ENCODE data around the gene GOLGA6A.
"Not testable (repeated sequence)": the region's sequence is repeated elsewhere in the genome, so short reads cannot be mapped to it uniquely, and the experiment has no call there.

GOLGA6A gene

GRCh38 chr15:74052271-74053260 is 29.8 kb downstream of the GOLGA6A start:
- not testable (repeated sequence) for DNase-seq

DNA sequence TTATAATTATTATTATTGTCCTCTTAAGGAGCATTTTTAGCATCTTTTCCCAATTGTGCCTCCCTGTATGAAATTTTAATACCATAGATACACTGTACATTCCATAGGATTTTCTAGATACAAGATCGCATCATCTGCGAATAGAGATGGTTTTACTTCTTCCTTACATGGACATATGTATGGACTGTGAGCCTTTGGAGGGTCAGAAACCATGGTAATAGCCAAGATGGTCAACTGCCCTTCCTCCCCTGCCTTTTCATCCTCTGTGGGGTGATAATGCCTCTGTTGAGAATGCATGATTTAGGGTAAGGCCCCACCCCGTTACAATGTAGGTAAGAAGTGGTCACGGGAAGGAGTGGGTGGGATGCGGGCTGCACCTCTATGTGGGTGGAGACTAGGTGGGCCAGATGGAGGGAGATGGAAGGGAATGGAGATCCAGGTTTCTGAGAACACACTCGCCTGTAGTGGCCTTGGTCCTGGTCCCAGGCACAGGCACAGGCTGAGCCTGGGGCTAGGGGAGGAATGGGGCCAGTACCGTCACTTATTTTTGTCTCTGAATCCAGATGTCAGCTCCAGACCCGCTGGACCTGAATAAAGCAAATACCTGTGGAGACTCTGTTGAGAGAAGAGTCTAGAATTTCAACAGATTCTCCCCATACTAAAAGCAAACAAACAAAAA is 31.7 kb downstream of the GOLGA6A start:
- no peak for DNase-seq

DNA sequence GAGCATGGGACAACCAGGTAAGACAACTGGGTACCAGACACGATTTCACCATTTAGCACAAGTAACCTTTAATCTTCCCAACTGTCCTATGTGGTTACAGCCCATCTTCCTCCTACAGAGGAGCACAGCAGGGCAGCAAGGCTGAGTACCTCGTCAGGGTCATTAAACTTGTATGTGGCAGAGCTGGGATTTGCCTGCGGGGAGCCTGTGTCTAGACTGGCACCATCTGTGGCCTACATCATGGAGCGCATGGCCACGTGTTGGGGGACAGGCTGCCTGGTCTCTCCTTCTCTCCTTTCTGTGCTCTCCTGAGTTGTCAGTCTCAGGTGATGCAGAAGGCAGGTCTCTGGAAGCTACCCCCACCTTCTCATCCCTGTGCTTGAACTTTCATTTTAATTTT is 32.2 kb downstream of the GOLGA6A start:
- DNase-seq = no peak

DNA sequence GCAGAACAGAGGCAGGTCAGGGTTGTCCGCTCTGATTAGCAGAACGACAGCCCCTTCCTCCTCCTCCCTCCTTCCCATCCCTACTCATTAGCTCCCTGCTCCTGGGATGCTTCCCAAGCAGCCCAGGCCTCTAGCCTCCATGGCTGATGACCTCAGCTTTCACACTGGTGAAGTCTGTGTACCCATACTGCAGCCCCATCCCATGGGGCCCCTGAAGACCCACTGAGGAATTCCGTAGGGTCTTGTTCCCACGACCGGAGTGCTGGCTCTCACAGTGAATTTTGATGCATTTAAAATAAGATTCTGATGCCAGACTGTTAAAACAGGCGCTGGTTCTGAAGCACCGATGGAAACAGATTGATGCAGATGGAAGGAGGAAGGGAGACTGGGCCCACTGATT is 36.1 kb downstream of the GOLGA6A start:
- DNase-seq = no peak

- DNase-seq = no peak
These were observed 36.6 kb downstream of the GOLGA6A start for GRCh38 chr15:74045636-74046274.

DNA sequence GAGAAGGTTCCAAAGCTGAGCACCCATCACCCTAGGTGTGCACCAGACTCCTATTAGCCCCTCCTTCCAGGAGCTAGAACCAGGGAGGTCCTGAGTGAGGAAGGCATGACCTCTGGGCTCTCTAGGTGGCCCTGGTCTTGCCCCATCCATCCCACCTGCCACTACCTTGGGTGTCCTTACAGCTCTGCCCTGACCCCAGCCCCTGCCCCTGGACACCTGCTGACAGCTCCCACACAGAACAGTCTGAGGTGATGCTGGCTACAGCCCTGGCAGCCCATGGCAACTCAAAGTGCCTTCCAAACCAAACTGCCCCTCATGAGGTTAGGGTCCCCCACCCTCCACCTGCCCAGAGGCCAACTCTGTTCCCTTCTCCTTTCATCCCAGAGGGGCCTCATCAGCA is 37.2 kb downstream of the GOLGA6A start:
- no peak for DNase-seq

DNA sequence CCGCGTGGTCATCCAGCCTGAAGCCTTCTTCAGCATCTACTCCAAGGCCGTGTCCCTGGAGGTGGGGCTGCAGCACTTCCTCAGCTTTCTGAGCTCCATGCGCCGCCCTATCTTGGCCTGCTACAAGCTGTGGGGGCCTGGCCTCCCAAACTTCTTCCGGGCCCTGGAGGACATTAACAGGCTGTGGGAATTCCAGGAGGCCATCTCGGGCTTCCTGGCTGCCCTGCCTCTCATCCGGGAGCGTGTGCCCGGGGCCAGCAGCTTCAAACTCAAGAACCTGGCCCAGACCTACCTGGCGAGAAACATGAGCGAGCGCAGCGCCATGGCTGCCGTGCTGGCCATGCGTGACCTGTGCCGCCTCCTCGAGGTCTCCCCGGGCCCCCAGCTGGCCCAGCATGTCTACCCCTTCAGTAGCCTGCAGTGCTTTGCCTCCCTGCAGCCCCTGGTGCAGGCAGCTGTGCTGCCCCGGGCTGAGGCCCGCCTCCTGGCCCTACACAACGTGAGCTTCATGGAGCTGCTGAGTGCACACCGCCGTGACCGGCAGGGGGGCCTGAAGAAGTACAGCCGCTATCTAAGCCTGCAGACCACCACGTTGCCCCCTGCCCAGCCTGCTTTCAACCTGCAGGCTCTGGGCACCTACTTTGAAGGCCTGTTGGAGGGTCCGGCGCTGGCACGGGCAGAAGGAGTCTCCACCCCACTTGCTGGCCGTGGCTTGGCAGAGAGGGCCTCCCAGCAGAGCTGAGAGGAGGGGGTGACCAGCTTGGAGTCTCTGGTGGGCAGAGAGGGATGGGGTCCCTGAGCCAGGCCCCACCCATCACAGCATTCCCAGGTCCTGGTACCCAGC is 37.9 kb downstream of the GOLGA6A start:
- no peak for DNase-seq

DNA sequence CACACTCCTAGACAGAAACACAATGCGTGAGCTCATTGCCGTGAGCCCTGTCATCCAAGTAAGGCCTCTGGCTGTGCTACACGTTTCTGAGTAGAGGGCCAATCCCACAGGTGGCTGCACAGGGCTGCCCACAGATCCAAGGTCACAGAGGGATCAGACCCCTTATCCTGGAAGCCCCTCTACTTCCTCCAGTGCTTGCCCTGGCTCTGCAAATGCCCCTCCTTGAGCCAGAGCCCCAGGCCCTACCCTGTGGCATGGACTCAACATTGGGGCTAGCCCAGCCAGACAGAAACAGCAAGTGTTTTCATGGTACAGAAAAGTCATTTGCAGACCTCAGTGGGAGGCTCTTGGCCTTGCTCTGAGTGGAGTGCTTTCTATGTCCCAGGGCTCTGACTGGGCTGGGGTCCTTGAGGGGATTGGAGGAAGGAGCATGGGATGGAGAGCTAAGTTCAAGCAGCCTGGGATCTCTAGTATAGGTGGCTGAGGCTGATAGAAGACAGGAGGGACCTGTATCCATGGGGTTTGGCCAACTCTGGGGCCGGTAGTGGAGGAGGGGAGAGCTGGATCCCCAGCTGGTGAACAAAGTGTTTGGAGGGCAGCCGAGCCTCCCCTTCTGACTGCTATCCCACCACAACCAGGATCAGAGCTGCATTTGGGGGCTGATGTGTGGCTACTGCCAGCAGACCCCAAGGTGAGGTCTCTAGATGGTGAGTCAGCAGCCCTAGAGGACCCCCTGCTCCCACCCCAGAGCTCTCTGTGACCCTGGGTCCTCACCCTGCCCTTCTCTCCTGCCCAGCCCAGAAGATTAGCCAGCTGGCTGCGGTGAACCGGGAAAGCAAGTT is 38.7 kb downstream of the GOLGA6A start:
- DNase-seq = no peak

DNA sequence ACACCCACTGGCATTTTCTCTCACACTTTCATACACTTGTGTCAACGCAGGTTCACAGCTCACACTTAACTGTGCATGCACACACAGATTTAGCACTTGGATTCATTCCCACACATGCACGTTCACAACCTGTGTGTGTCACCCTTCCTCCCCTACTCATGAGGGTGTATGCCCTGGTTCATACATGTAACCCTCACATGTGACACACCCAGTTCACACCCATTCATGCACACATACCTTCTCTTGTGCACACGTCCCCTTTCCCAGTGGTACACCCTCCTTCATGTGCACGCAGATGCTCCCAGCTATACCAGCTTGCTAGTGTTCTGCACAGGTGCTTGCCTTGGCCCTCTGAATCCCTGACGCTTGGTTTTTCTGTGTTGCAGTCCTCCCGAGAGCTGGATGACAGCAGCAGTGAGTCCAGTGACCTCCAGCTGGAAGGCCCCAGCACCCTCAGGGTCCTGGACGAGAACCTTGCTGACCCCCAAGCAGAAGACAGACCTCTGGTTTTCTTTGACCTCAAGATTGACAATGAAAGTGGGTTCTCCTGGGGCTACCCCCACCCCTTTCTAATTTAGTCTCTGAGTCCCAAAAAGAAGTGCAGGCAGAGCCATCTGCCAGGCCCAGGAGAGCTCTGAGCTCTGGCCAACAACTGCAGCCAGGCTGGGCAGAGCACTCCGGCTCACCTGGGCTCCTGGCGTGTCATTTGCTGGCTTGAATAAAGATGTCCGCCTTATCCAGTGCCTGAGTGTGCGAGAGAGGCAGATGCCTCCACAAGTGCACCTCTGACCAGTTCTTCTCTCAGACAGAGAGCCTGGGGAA is 39.5 kb downstream of the GOLGA6A start:
- DNase-seq = no peak

GRCh38 chr15:74041777-74042435 is 40.4 kb downstream of the GOLGA6A start:
- DNase-seq = no peak

- DNase-seq = no peak
These were observed 41.0 kb downstream of the GOLGA6A start for GRCh38 chr15:74041311-74041756.

- no peak for DNase-seq
These were observed 42.1 kb downstream of the GOLGA6A start for GRCh38 chr15:74040109-74040850.

DNA sequence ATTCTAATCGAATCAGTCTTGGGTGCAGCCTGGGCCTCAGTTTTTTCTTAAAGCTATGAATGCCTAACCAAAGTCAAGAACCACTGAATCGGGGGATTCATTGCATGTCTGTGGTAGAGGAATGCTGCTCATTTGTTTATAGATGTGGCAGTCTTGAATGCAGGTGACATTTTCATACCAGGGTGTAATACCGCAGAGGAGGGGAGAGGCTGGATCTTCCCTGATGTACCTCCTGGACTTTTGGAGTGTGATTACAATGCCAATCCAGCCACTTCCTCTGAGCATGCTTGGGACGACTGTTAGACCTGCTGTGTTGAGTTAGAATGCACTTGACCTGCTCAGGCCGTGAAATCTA is 42.7 kb downstream of the GOLGA6A start:
- no peak for DNase-seq

GRCh38 chr15:74038707-74039655 is 43.4 kb downstream of the GOLGA6A start:
- no peak for DNase-seq

DNA sequence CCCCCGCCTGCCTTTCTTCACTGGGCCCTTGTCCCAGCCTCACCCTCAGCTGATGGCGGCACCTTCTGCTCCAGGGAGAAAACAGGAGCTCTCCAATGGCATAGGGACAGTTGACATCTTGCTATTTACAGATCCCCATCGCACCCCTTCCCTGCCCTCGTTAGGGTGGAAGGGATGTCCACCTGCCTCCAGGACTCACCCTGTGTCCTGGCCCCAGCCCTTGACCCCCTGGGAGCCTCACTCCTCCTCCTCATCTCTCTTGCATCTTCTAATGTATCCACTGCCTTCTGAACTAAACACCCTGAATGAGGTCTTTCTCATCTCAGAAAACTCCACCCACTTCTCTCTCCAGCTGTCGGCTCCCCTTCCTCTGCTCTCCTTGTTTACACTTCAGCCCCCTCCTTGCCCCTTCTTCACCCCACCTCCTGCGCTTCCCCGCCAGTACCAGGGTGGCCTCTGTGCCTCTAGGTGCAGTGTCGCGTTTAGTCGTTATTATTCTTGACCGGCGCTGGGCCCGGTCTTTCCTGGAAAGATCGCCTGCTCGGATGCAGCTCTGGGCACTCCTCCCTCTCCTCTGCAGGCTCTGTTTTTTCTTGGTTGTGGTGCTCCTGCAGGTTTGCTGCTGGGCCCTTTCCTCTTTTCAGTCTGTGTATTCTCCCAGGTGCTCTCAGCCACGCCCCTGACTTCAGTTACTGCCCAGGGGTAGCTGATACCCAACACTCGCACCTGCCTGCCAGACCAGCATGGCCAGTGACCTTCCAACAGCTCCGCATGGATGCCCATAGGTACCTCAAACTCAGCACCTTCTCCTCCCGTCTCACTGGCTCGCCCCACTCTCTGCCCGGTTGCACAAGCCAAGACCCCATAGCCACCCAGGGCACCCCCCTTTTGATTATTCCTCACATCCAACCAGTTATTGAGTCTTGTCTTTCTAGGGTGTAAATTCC is 44.9 kb downstream of the GOLGA6A start:
- DNase-seq = no peak

DNA sequence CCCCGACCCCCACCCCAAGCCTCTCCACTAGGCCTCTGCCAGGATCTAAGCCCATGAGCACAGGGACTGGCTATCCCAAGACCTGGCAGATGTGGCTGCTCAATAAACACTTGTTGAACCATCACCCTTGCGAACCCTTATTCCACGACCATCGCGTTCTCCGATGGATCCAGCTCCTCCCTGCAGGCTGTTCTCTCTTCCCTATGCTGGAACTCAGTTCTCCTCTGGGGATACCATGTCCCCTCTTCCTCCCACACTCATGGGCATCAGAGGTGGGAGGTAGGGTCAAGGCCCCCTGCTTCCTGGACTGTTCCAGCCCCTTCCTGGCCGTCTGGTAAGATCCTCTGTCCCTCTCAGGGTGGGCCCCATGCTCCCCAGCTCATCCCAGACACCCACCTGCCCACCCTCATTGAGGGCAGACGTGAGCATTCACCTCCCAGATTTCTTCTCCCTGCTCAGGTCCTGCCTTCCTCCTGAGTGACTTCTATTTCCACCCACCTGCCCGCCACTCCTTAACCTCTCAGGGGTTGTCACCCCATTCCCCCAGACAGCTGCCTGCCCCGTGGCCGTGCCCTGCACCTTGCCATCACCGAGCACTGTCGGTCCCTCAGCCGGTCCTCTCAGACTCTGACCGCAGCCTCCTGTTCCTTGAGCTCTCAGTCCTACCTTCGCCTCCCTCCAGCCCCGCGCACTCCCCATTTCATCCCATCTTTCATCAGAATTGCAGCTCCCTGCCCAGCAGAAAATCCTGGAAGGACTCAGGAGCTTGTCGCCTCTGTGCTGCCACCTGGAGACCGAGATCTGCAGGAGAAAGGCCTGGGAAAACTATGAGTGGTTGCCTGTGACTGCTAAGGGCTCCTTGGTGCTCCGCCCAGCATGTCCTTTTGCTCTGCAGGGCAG is 45.8 kb downstream of the GOLGA6A start:
- DNase-seq = no peak

Data from stimulated activated CD4-positive, alpha-beta T cell treated with anti-CD3 and anti-CD28 coated beads, Interleukin-2, amount 100 ng/mL, for 24 hours (primary cell).